ENCODE data around the gene DUSP22. TPM values are rescaled to one million over a fixed set of nuclear protein-coding genes. Genes with fewer than 3 reads are reported as not detected.
A peak's percentile ranks its signal among the peaks of the same experiment; 100 is the strongest.

The DUSP22 gene
- total RNA-seq, 1 experiment from 2014 or later = 19.2 TPM

- peak in 1 of 3 experiments; percentile 11; a peak in 1 of 6 replicates for TF ChIP-seq CTCF (IDR thresholded peaks at IDR 0.05 in 2 of 3, conservative IDR thresholded peaks at IDR 0.05 in 1 of 3; ENCODE audit: borderline replicate concordance in 1 of 3, insufficient read depth in 1 of 3, low read depth in 2 of 3, low read length in 2 of 3)
- TF ChIP-seq FOSL1 (IDR thresholded peaks at IDR 0.05; ENCODE audit: low read depth) = no peak
- TF ChIP-seq ATF3 (IDR thresholded peaks at IDR 0.05) = no peak
Measured at GRCh38 chr6:389622-390021, 97.3 kb downstream of the DUSP22 start (continued).

DNA sequence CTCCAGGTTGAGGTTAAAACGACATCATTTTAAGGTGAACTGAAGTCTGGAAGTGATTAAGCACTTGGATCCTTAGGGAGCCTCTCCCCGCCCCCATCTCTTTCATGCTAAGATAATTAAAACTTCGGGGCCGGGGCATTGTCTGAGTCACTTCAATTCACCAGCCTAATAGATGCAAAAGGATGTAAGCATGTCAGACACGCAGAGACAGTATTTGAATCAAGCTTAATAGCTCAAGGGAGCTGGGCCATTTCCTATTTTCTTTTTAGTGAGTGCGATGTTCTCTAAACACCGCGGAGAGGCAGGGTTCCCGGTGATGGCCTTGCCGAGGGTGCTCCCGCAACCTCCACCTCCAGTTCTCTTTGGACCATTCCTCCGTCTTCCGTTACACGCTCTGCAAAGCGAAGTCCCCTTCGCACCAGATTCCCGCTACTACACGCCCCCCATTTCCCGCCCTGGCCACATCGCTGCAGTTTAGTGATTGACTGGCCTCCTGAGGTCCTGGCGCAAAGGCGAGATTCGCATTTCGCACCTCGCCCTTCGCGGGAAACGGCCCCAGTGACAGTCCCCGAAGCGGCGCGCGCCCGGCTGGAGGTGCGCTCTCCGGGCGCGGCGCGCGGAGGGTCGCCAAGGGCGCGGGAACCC is 98.7 kb downstream of the DUSP22 start:
- no peak overlapping the region for H3K4me3 ChIP-seq (replicated peaks in 1 of 2; ENCODE audit: low read depth in 1 of 2, low read length in 2 of 2)
- CTCF ChIA-PET = no interaction called here

More for the DNA sequence above, 98.7 kb downstream of the DUSP22 start:
- POLR2A ChIA-PET = no interaction called here
- RAD21 ChIA-PET (ENCODE audit: low non-redundant PET in 1 of 2, low total read pairs in 2 of 2, uncharacterized antibody in 2 of 2, unreplicated experiment in 2 of 2) = no interaction called here
- ATAC-seq (no peak), DNase-seq (ENCODE audit: low read depth, low spot score) (no peak)
- no peaks in the 10 kb centered on the region for H3K36me3 ChIP-seq (ENCODE audit: control insufficient read depth in 1 of 2, insufficient read depth in 2 of 2, low read length in 2 of 2)
- no peaks in the 10 kb centered on the region for H3K9me2 ChIP-seq (ENCODE audit: insufficient read depth)
- H3K79me2 ChIP-seq (ENCODE audit: insufficient read depth, low read length) = no peaks in the 10 kb centered on the region
- H4K20me1 ChIP-seq (ENCODE audit: insufficient read depth) = no peaks in the 10 kb centered on the region
- no peak for TF ChIP-seq CTCF (IDR thresholded peaks at IDR 0.05 in 2 of 3, conservative IDR thresholded peaks at IDR 0.05 in 1 of 3; ENCODE audit: borderline replicate concordance in 1 of 3, insufficient read depth in 1 of 3, low read depth in 2 of 3, low read length in 2 of 3)
- no peak for TF ChIP-seq SP1 (IDR thresholded peaks at IDR 0.05; ENCODE audit: low read depth)
- no peak for TF ChIP-seq POLR2A (IDR thresholded peaks at IDR 0.05; ENCODE audit: borderline replicate concordance, extremely low read depth, insufficient read depth, insufficient read length)
- TF ChIP-seq EZH2 (IDR thresholded peaks at IDR 0.05) = no peak
- no peak for TF ChIP-seq SRF (IDR thresholded peaks at IDR 0.05; ENCODE audit: low read depth)
- no peaks in the 10 kb centered on the region for H3K4me1 ChIP-seq (ENCODE audit: control insufficient read depth in 1 of 2, insufficient read depth in 2 of 2, low read length in 2 of 2)
- no peak overlapping the region for H3K27ac ChIP-seq (ENCODE audit: low read depth, low read length)
- no TSS peak for BruUV-seq (replicated peaks)
- intact Hi-C loops (cut with micrococcal nuclease) = no loop called here
- no peaks in the 10 kb centered on the region for H3K27me3 ChIP-seq (ENCODE audit: insufficient read depth, low read length)
- no peak overlapping the region for H3K9ac ChIP-seq (ENCODE audit: low read length)
- H2AFZ ChIP-seq (ENCODE audit: low read depth, low read length, poor library complexity, severe bottlenecking) = no peak overlapping the region
- H3K9me3 ChIP-seq (ENCODE audit: control insufficient read depth in 1 of 2, insufficient read depth in 1 of 2, low read depth in 1 of 2, low read length in 2 of 2) = no peaks in the 10 kb centered on the region
- H3K4me2 ChIP-seq (ENCODE audit: low read length) = no peak overlapping the region
